Liver (tissue), 3 donors: ENCODE data around the gene GATB.

Experiments used
- CTCF ChIP-seq: fragments of 150-350 bp; IDR thresholded peaks from 2 replicates; pipeline ENCODE4 v1.5.1; 2017; ENCODE audit warnings: improper control_type of control experiment, low read depth, low read length; ENCODE audit not compliant: missing input control
- FOXA1 ChIP-seq: IDR thresholded peaks from 2 replicates; pipeline ENCODE4 v1.6.1; 2016; ENCODE audit warnings: antibody characterized with exemption
- GABPA ChIP-seq, 2 donors: IDR thresholded peaks in 1 of 2; conservative IDR thresholded peaks in 1 of 2; 2 replicates each; pipeline ENCODE4 v1.6.1; 2016; ENCODE audit warnings: antibody characterized with exemption in 2 of 2, mild to moderate bottlenecking in 1 of 2, moderate library complexity in 1 of 2
- MAX ChIP-seq: IDR thresholded peaks from 2 replicates; pipeline ENCODE4 v1.6.1; 2016; ENCODE audit warnings: antibody characterized with exemption
- REST ChIP-seq: IDR thresholded peaks from 2 replicates; pipeline ENCODE4 v1.6.1; 2016; ENCODE audit warnings: antibody characterized with exemption, mild to moderate bottlenecking
- SP1 ChIP-seq: IDR thresholded peaks from 2 replicates; pipeline ENCODE4 v1.6.1; 2018; ENCODE audit warnings: antibody characterized with exemption, mild to moderate bottlenecking
- YY1 ChIP-seq: IDR thresholded peaks from 2 replicates; pipeline ENCODE4 v1.6.1; 2016; ENCODE audit warnings: antibody characterized with exemption, mild to moderate bottlenecking
- donor health status: healthy.
- donor health status: healthy.

GRCh38 chr4:151688003-151688784 is 72.6 kb downstream of the GATB start:
- TF ChIP-seq FOXA1 (no peak), YY1 (no peak), CTCF (no peak), GABPA (IDR thresholded peaks at IDR 0.05 in 1 of 2, conservative IDR thresholded peaks at IDR 0.05 in 1 of 2) (no peak), REST (no peak), MAX (no peak), SP1 (no peak)
